ENCODE results near the gene ZMIZ1. TPM values are rescaled to one million over a fixed set of nuclear protein-coding genes. Genes with fewer than 3 reads are reported as not detected.
A peak's percentile ranks its signal among the peaks of the same experiment; 100 is the strongest.
"Not testable (repeated sequence)": the region's sequence is repeated elsewhere in the genome, so short reads cannot be mapped to it uniquely, and the experiment has no call there.

ZMIZ1 gene
- total RNA-seq, 4 donors from 2014 or later = 22.7 to 37.5 (median 31.7) TPM

- Histone ChIP-seq H3K27ac (no peak overlapping the region), H3K36me3 (no peaks in the 10 kb centered on the region), H3K4me3 (no peak overlapping the region), H3K9me3 (no peaks in the 10 kb centered on the region), H3K27me3 (no peaks in the 10 kb centered on the region), H3K4me1 (no peaks in the 10 kb centered on the region)
- no peak for TF ChIP-seq CTCF (IDR thresholded peaks at IDR 0.05 in 4 of 5, conservative IDR thresholded peaks at IDR 0.05 in 1 of 5)
- TF ChIP-seq POLR2A (IDR thresholded peaks at IDR 0.05) = no peak
- DNase-seq (no peak), ATAC-seq (no peak)
- intact Hi-C loops (cut with DNase I; ENCODE audit: low total_unique reads) (no loop called here), in situ Hi-C loops (cut with MboI; ENCODE audit: low sequenced_read_pairs in 4 of 4) (no loop called here)
Measured at GRCh38 chr10:79328737-79329504, 260.2 kb downstream of the ZMIZ1 start.

DNA sequence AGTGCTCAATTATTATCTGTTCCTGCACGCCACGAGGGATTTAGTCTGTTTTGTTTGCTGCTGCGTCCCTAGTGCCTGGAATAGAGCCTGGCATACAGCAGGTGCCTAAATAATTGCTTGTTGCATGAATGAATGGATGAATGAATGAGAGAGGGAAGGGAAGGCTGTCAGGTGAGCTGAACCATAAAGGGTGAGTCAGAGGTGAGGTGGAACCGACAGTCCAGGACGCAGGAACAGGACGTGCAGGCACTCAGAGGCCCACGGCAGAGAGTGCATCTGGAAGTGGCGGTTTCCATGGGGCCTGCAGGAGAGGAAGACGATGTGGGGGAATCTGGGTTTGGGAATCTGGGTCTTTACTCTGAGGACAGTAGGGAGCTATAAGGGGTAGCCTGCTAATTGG, 260.8 kb downstream of the ZMIZ1 start:
- Histone ChIP-seq H3K4me1 (no peaks in the 10 kb centered on the region), H3K4me3 (no peak overlapping the region), H3K9me3 (no peaks in the 10 kb centered on the region), H3K36me3 (no peaks in the 10 kb centered on the region), H3K27ac (no peak overlapping the region), H3K27me3 (no peaks in the 10 kb centered on the region)
- DNase-seq = no peak
- no peak for TF ChIP-seq POLR2A (IDR thresholded peaks at IDR 0.05)
- no peak for TF ChIP-seq CTCF (IDR thresholded peaks at IDR 0.05 in 4 of 5, conservative IDR thresholded peaks at IDR 0.05 in 1 of 5)
- intact Hi-C loops (cut with DNase I; ENCODE audit: low total_unique reads) = no loop called here
- in situ Hi-C loops (cut with MboI; ENCODE audit: low sequenced_read_pairs in 4 of 4) = no loop called here
- no peak for ATAC-seq

DNA sequence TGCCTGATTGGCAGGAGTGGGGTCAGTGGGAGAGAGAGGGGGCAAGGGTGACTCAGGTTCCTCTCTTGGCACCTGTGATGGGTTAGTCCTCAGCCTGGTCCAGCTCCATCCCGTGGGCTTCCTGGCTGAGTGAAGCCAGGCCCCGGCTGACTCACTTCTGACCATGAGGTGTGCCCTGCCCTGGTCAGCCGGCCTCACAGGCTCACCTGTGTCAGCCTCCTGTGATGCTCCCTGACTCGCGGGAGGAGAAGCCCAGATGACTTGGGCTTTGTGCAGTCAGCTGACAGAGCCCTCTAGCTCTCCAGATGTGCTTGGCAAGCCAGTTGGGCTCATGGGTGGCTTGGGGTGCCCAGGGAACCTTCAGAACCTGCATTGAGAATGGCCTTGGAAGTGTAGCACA, 262.5 kb downstream of the ZMIZ1 start:
- Histone ChIP-seq H3K27me3 (no peaks in the 10 kb centered on the region), H3K4me1 (peaks cover 0 to 4% of the 10 kb centered on the region in 2 donors), H3K36me3 (no peaks in the 10 kb centered on the region), H3K4me3 (no peak overlapping the region), H3K9me3 (no peaks in the 10 kb centered on the region), H3K27ac (no peak overlapping the region)
- in situ Hi-C loops (cut with MboI; ENCODE audit: low sequenced_read_pairs in 4 of 4) (no loop called here), intact Hi-C loops (cut with DNase I; ENCODE audit: low total_unique reads) (no loop called here)
- DNase-seq = no peak
- ATAC-seq = no peak
- TF ChIP-seq CTCF (IDR thresholded peaks at IDR 0.05 in 4 of 5, conservative IDR thresholded peaks at IDR 0.05 in 1 of 5) (no peak), POLR2A (IDR thresholded peaks at IDR 0.05) (no peak)

GRCh38 chr10:79331709-79332108, 262.9 kb downstream of the ZMIZ1 start:
- ATAC-seq = peak; percentile 35 to 53
- DNase-seq = no peak
- in situ Hi-C loops (cut with MboI; ENCODE audit: low sequenced_read_pairs in 4 of 4) = no loop called here
- H3K36me3 ChIP-seq = no peaks in the 10 kb centered on the region
- intact Hi-C loops (cut with DNase I; ENCODE audit: low total_unique reads) = no loop called here
- H3K27me3 ChIP-seq = no peaks in the 10 kb centered on the region
- H3K27ac ChIP-seq = no peak overlapping the region
- no peaks in the 10 kb centered on the region for H3K9me3 ChIP-seq
- no peak for TF ChIP-seq CTCF (IDR thresholded peaks at IDR 0.05 in 4 of 5, conservative IDR thresholded peaks at IDR 0.05 in 1 of 5)
- no peak for TF ChIP-seq POLR2A (IDR thresholded peaks at IDR 0.05)
- peaks cover 0 to 4% of the 10 kb centered on the region in 2 donors for H3K4me1 ChIP-seq
- no peak overlapping the region for H3K4me3 ChIP-seq

DNA sequence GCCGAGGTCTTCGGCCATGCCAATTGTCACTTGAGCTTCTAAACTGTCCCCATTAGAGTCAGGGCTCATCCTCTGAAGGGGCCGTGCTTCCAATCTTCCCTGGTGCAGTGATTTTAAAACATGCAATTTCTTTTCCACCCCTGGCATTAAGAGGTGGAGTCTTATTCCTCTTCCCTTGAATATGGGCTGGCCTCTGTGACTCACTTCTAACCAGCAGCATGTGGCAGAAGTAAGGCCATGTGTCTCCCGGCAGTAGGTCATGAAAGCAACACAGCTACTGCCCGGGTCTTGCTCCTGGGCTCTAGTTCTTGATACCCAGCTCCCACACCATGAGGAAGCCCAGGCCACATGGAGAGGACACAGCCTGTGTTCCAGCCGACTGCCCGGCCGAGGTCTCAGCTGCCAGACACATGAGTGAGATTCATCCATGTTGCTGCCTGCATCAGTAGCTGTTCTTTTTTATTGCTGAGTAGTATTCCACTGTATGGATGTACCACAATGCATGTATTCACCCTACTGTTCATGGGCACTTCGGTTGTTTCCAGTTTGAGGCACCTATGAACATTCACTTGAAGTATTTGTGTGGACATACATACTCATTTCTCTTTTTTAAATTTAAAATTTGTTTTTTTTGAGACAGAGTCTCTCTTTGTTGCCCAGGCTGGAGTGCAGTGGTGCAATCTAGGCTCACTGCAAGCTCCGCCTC, 264.0 kb downstream of the ZMIZ1 start:
- H3K9me3 ChIP-seq; DNase-seq; H3K27me3 ChIP-seq; ATAC-seq; H3K27ac ChIP-seq; H3K4me1 ChIP-seq; H3K36me3 ChIP-seq; in situ Hi-C loops (cut with MboI; ENCODE audit: low sequenced_read_pairs in 4 of 4); H3K4me3 ChIP-seq; intact Hi-C loops (cut with DNase I; ENCODE audit: low total_unique reads): not testable (repeated sequence)

Measured in gastrocnemius medialis (tissue), 4 donors.